Cardiac fibroblast (primary cell): ENCODE data around the gene BCO2.

Source experiments
- DNase-seq, 2 donors: peaks; one replicate each; pipeline versions ENCODE4 v3.0.0 to v3.0.0-alpha.2; 2010; ENCODE audit warnings: low read depth in 2 of 2
- H3K4me3 ChIP-seq, 2 donors: replicated peaks in 1 of 2; 1 replicate in 1 of 2; 2 replicates in 1 of 2; pipeline ENCODE4 v1.5.1; 2011; ENCODE audit warnings: low read depth in 2 of 2, low read length in 2 of 2, mild to moderate bottlenecking in 2 of 2, moderate library complexity in 1 of 2
- CTCF ChIP-seq: IDR thresholded peaks from one replicate; pipeline ENCODE4 v1.5.1; 2011; ENCODE audit warnings: low read depth, mild to moderate bottlenecking, low read length, inconsistent platforms

The BCO2 gene

GRCh38 chr11:112143597-112143996, 31.7 kb upstream of the BCO2 start:
- TF ChIP-seq CTCF: no peak
- DNase-seq: no peak
- H3K4me3 ChIP-seq: no peak overlapping the region

- H3K4me3 ChIP-seq: no peak overlapping the region
- no peak for DNase-seq
- no peak for TF ChIP-seq CTCF
These were observed 24.8 kb upstream of the BCO2 start for GRCh38 chr11:112150517-112150916.

DNA sequence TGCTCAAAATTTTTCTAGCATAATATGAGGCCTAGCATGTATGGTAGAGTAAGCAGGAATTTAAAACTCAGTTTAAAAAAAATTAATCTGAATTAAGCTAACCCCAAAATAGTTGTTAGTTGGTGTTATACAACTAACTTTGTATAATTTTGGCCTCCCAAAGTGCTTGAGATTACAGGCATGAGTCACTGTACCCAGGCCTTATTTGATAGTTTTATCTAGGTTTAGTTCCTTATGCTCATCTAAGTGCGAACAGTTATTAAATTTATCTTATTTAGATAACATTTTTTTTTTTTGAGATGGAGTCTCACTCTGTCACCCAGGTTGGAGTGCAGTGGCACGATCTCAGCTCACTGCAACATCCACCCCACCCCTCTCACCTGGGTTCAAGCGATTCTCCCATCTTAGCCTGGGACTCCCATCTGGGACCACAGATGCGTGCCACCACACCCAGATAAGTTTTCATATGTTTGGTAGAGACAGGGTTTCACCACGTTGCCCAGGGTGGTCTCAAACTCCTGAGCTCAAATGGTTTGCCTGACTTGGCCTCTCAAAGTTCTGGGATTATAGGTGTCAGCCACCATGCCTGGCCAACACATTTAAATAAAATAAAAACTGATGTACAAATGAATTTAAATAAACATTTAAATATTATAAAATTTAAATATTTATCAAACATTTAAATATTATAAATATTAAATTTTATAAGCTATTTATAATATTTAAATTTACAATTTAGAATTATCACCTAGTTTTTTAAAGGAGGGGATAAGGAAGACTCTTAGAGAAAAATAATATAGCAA, 19.0 kb upstream of the BCO2 start:
- TF ChIP-seq CTCF: no peak
- DNase-seq: peak in 1 of 2 donors; percentile 12

DNA sequence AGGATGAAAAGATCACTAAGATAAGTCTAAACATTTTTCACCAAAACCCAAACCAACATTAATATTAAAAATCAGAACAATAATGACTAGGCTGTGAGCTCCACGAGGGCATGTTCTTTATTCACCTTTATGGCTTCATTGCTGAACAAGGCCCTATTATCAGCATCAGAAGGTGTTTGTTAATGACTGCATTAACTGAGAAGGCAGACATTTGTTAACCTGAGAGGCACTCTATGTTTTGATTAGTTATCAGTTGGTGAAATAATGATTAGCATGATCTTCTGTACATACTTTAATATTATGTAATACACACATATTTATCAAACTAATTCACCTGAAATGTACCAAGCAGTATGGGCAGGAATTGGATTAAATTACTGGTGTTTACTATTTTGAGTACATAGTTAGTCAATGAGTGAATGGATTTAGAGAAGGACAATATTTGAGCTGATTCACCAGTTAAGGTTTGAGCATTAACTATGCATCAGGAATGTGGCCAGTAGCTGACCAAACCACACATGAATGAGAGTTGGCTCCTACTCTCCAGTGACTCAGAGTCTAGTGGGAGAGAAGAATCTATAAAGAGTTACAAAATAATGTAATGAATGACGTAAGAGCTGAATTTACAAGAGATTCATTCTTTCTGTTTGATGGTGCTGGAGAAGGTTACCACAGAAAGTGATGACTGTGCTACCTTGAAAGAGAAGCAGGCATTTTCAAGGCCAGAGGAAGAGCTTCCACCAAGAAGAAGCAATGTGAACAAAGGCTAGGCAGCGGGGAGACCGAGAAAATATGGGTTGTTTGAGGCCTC, 18.2 kb upstream of the BCO2 start:
- no peak for TF ChIP-seq CTCF
- H3K4me3 ChIP-seq: no peak overlapping the region
- peak; percentile 95 to 99 for DNase-seq

More for the DNA sequence above, 19.0 kb upstream of the BCO2 start:
- no peak overlapping the region for H3K4me3 ChIP-seq

DNA sequence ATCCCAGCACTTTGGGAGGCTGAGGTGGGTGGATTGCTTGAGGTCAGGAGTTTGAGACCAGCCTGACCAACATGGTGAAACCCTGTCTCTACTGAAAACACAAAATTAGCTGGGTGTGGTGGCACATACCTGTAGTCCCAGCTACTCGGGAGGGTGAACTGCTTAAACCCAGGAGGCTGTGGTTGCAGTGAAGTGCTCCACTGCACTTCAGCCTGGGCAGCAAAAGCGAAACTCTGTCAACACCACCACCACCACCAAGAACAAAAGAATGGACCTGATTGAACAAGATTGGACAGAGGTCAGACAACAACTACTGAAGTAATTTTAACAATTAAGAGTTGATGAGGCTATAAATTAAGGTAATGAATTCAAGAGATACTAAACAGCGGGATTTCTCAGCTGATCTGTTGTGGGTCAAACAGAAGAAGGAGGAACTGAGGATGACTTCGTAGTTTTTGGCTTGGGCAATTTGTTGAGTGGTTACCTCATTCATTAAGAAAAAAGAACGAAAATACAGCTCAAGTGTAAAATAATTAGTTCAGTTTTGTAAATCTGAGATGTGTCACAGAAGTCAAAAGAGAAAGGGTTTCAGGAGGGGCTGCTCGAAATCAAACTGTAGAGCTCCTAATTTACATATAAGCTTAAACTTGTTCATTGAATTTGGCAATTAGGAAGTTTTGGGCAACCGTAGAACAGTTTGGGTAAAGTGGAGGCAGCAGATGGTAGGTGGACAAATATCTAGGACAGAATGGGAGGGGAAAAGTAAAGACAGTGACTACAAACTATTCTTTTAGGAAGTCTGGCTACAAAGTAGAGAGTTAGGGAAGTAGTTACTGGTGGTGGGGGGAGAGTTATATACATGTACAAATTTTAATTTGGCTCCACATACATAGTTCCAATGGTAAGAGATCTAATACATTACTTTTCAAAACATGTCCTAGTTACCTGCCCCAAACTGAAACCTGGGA, 15.9 kb upstream of the BCO2 start:
- no peak for TF ChIP-seq CTCF
- H3K4me3 ChIP-seq: no peak overlapping the region
- no peak for DNase-seq
